Upper lobe of left lung (tissue), 6 donors: ENCODE results near the gene ADARB1. TPM values are rescaled to one million over a fixed set of nuclear protein-coding genes. Genes with fewer than 3 reads are reported as not detected.

Source experiments
- ATAC-seq, 2 donors: fragments of 200-7000 bp; cut with Tn5 transposase; one replicate each; pipeline ENCODE4 v1.9.1; 2022; ENCODE audit warnings: mild to moderate bottlenecking in 2 of 2, moderate library complexity in 2 of 2; ENCODE audit not compliant: low FRiP score in 2 of 2
- DNase-seq, 2 donors: peaks; one replicate each; pipeline ENCODE4 v3.0.0-alpha.2; 2019 to 2020
- H3K27ac ChIP-seq, 4 donors: fragments of 200-600 bp; sonication (generic); one replicate each; pipeline ENCODE4 v1.5.1; 2016 to 2019
- H3K27me3 ChIP-seq, 4 donors: fragments of 200-600 bp; sonication (generic); one replicate each; pipeline ENCODE4 v1.5.1; 2017 to 2019
- H3K36me3 ChIP-seq, 4 donors: fragments of 200-600 bp; sonication (generic); one replicate each; pipeline ENCODE4 v1.5.1; 2016 to 2019
- H3K4me1 ChIP-seq, 4 donors: fragments of 200-600 bp; sonication (generic); one replicate each; pipeline ENCODE4 v1.5.1; 2018 to 2019
- H3K4me3 ChIP-seq, 4 donors: fragments of 200-600 bp; sonication (generic); one replicate each; pipeline ENCODE4 v1.5.1; 2017 to 2019; ENCODE audit warnings: mild to moderate bottlenecking in 2 of 4, moderate library complexity in 1 of 4
- H3K9me3 ChIP-seq, 4 donors: fragments of 200-600 bp; sonication (generic); one replicate each; pipeline ENCODE4 v1.5.1; 2018 to 2019
- CTCF ChIP-seq, 6 experiments: fragments of 450-650 bp in 4 of 6; fragments of 200-600 bp in 2 of 6; sonication (generic) in 2 of 6; IDR thresholded peaks; one replicate each; pipeline ENCODE4 v1.5.1; 2016 to 2019; ENCODE audit warnings: antibody characterized with exemption in 6 of 6
- EP300 ChIP-seq, 4 donors: sonication (generic); formaldehyde crosslinking; IDR thresholded peaks; one replicate each; pipeline ENCODE4 v1.5.1; 2017; ENCODE audit warnings: antibody characterized with exemption in 4 of 4, control low read depth in 2 of 4
- POLR2A ChIP-seq, 4 donors: fragments of 450-650 bp; IDR thresholded peaks; one replicate each; pipeline ENCODE4 v1.5.1; 2016 to 2017; ENCODE audit warnings: antibody characterized with exemption in 4 of 4, mild to moderate bottlenecking in 2 of 4
- POLR2AphosphoS5 ChIP-seq, 2 donors: sonication (generic); formaldehyde crosslinking; IDR thresholded peaks; one replicate each; pipeline ENCODE4 v1.5.1; 2017; ENCODE audit warnings: antibody characterized with exemption in 2 of 2
- WGBS, 2 donors: methylation state at CpG; one replicate each; pipeline ENCODE4 v1.1.5; 2017 to 2018; 5-methylcytosine and 5-hydroxymethylcytosine counted together
- total RNA-seq, 6 donors: library from RNA; depleted of rRNA in 4 of 6; stranded (reverse); fragments of >200 nt in 4 of 6; gene quantifications; one replicate each; pipeline versions ENCODE4 v1.1.0 to v1.2.1, GENCODE V29; 2016 to 2021
- donor health status: DM: no; HTN: no; CAD: no; lungs with moderate emphysema.
- donor health status: DM: no; HTN: yes; CAD: no; lungs with severe emphysema.

ADARB1 gene
- total RNA-seq, 6 donors from 2014 or later: 26.5 to 94.3 (median 42.4) TPM

GRCh38 chr21:45103971-45104520 lies 29.7 kb downstream of the ADARB1 start:
- no peak overlapping the region for H3K4me3 ChIP-seq
- ATAC-seq (no peak), DNase-seq (no peak)
- no peaks in the 10 kb centered on the region for H3K27me3 ChIP-seq
- TF ChIP-seq POLR2AphosphoS5 (IDR thresholded peaks at IDR 0.05): no peak
- no peaks in the 10 kb centered on the region for H3K36me3 ChIP-seq
- peaks cover 31 to 52% (median 43%) of the 10 kb centered on the region in 4 donors for H3K4me1 ChIP-seq
- no peaks in the 10 kb centered on the region for H3K9me3 ChIP-seq
- 68 to 80% methylated on average over 9 of the region's 9 CpGs for WGBS, 2 donors
- no peak overlapping the region for H3K27ac ChIP-seq

- ATAC-seq (no peak), DNase-seq (peak in 1 of 2 donors; percentile 50)
- Histone ChIP-seq H3K36me3 (no peaks in the 10 kb centered on the region), H3K27ac (no peak overlapping the region), H3K9me3 (no peaks in the 10 kb centered on the region), H3K4me1 (peaks cover 36 to 52% (median 44%) of the 10 kb centered on the region in 4 donors), H3K4me3 (no peak overlapping the region), H3K27me3 (no peaks in the 10 kb centered on the region)
- 17 to 19% methylated on average over 3 of the region's 3 CpGs for WGBS, 2 donors
- TF ChIP-seq EP300 (IDR thresholded peaks at IDR 0.05) (no peak), CTCF (IDR thresholded peaks at IDR 0.05) (no peak), POLR2A (IDR thresholded peaks at IDR 0.05) (no peak), POLR2AphosphoS5 (IDR thresholded peaks at IDR 0.05) (no peak)
These were observed 30.2 kb downstream of the ADARB1 start for GRCh38 chr21:45104560-45104959.

- Histone ChIP-seq H3K27ac (no peak overlapping the region), H3K9me3 (no peaks in the 10 kb centered on the region), H3K4me3 (no peak overlapping the region), H3K36me3 (no peaks in the 10 kb centered on the region), H3K27me3 (no peaks in the 10 kb centered on the region), H3K4me1 (peaks cover 51 to 59% (median 52%) of the 10 kb centered on the region in 4 donors)
- WGBS, 2 donors: 75 to 79% methylated on average over 7 of the region's 7 CpGs
- DNase-seq: no peak
- TF ChIP-seq EP300 (IDR thresholded peaks at IDR 0.05) (no peak), POLR2AphosphoS5 (IDR thresholded peaks at IDR 0.05) (no peak), POLR2A (IDR thresholded peaks at IDR 0.05) (no peak), CTCF (IDR thresholded peaks at IDR 0.05) (no peak)
- no peak for ATAC-seq
These were observed 31.6 kb downstream of the ADARB1 start for GRCh38 chr21:45105906-45106485.

- H3K4me3 ChIP-seq: no peak overlapping the region
- H3K9me3 ChIP-seq: no peaks in the 10 kb centered on the region
- H3K27me3 ChIP-seq: no peaks in the 10 kb centered on the region
- no peaks in the 10 kb centered on the region for H3K36me3 ChIP-seq
- peaks cover 51 to 59% (median 52%) of the 10 kb centered on the region in 4 donors for H3K4me1 ChIP-seq
- WGBS, 2 donors: 95 to 97% methylated on average over 6 of the region's 6 CpGs
- DNase-seq: no peak
- no peak overlapping the region for H3K27ac ChIP-seq
- TF ChIP-seq POLR2A (IDR thresholded peaks at IDR 0.05) (no peak), EP300 (IDR thresholded peaks at IDR 0.05) (no peak), POLR2AphosphoS5 (IDR thresholded peaks at IDR 0.05) (no peak), CTCF (IDR thresholded peaks at IDR 0.05) (no peak)
- ATAC-seq: no peak
These were observed 33.8 kb downstream of the ADARB1 start for GRCh38 chr21:45108034-45108790.
